Left forelimb (tissue), 1 donor: ENCODE measurements around the gene EPB41L1.

ENCODE experiments used
- DNase-seq: peaks from one replicate; pipeline ENCODE4 v3.0.0-alpha.2; 2018; ENCODE audit warnings: low spot score

The EPB41L1 gene

GRCh38 chr20:36193977-36194712 is 39.6 kb downstream of the EPB41L1 start:
- DNase-seq: no peak

GRCh38 chr20:36196676-36197075 is 42.1 kb downstream of the EPB41L1 start:
- no peak for DNase-seq

- no peak for DNase-seq
Measured at GRCh38 chr20:36197271-36197670, 42.7 kb downstream of the EPB41L1 start.

GRCh38 chr20:36199345-36200257 is 45.1 kb downstream of the EPB41L1 start:
- DNase-seq: peak; percentile 82

- no peak for DNase-seq
Measured at GRCh38 chr20:36200451-36200850, 45.9 kb downstream of the EPB41L1 start.

GRCh38 chr20:36201198-36201597 is 46.7 kb downstream of the EPB41L1 start:
- no peak for DNase-seq

GRCh38 chr20:36202891-36203338 is 48.4 kb downstream of the EPB41L1 start:
- DNase-seq: peak; percentile 76

- no peak for DNase-seq
Measured at GRCh38 chr20:36203861-36204260, 49.3 kb downstream of the EPB41L1 start.

- DNase-seq: no peak
Measured at GRCh38 chr20:36205026-36205425, 50.5 kb downstream of the EPB41L1 start.

- no peak for DNase-seq
Measured at GRCh38 chr20:36206068-36206467, 51.5 kb downstream of the EPB41L1 start.

GRCh38 chr20:36206641-36207040 is 52.1 kb downstream of the EPB41L1 start:
- DNase-seq: no peak

GRCh38 chr20:36207602-36208001 is 53.1 kb downstream of the EPB41L1 start:
- DNase-seq: no peak

- no peak for DNase-seq
Measured at GRCh38 chr20:36208257-36208656, 53.7 kb downstream of the EPB41L1 start.

- DNase-seq: no peak
Measured at GRCh38 chr20:36210436-36211021, 56.0 kb downstream of the EPB41L1 start.

GRCh38 chr20:36213362-36213761 is 58.8 kb downstream of the EPB41L1 start:
- DNase-seq: no peak

GRCh38 chr20:36214684-36215256 is 60.2 kb downstream of the EPB41L1 start:
- DNase-seq: no peak

- DNase-seq: no peak
Measured at GRCh38 chr20:36215778-36216177, 61.2 kb downstream of the EPB41L1 start.

GRCh38 chr20:36216314-36217025 is 61.9 kb downstream of the EPB41L1 start:
- no peak for DNase-seq

- DNase-seq: no peak
Measured at GRCh38 chr20:36217226-36217625, 62.7 kb downstream of the EPB41L1 start.

- DNase-seq: no peak
Measured at GRCh38 chr20:36218380-36219064, 64.0 kb downstream of the EPB41L1 start.

- DNase-seq: no peak
Measured at GRCh38 chr20:36219671-36220220, 65.2 kb downstream of the EPB41L1 start.
